ENCODE data around the gene EPB41. TPM values are rescaled to one million over a fixed set of nuclear protein-coding genes. Genes with fewer than 3 reads are reported as not detected.

EPB41 gene
- total RNA-seq, 1 experiment from 2014 or later: 14.5 TPM

GRCh38 chr1:28890435-28890834 is 23.9 kb upstream of the EPB41 start:
- no peak for DNase-seq (ENCODE audit: low read depth)

GRCh38 chr1:28890836-28891235 is 23.5 kb upstream of the EPB41 start:
- no peak for DNase-seq (ENCODE audit: low read depth)

DNA sequence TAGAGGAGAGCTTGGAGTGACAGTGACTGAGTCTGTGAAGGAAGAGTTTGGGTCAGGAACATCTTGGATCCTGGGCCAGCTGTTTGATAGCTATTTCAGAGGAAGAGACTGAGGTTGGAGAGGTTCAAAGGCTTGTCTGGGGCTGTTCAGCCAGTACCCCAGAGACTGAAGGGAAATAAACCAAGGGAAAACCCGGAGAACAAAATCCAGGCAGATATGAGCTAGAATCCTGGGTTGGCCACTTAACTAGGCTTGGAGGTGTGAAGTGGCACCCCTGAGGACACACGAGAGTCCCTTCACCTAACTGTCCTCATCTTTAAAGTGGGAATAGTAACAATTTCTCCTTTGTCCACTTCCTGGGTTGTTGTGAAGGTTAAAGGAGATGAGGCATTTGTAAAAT is 23.1 kb upstream of the EPB41 start:
- no peak for DNase-seq (ENCODE audit: low read depth)

DNA sequence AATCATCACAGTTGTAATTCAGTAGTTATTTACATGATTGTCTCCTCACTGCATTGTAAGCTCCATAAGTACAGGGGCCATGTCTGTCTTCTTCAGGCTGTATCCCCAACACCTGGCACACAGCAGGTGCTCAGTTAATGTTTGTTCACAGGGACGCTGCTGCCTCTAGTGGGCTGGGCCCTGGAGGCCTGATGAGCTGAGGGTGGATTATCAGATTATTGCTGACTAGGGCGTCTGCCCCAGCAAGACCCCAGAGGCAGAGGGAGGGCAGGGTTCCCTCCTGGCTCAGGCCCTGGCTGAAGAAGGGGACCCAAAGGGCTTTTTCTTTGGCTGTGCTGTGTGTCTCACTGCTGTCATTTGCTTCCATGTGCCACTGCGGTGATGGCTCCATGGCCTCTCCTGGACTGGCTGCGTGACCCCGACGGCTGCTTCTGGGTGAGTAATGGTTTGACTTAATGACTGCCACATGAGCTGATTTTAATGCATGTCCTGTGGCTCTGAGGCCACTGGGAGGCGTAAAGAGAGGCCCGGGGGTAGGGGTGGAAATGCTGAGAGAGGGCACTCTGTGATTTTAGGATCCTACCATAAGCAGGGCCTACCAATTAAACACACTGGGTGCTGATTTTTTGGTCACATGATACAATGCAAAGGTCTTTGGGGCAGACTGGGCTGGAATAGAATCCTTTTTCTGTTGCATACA is 20.8 kb upstream of the EPB41 start:
- no peak for DNase-seq (ENCODE audit: low read depth)

- DNase-seq (ENCODE audit: low read depth): no peak
Measured at GRCh38 chr1:28894785-28895184, 19.6 kb upstream of the EPB41 start.

GRCh38 chr1:28895896-28896608 is 18.3 kb upstream of the EPB41 start:
- no peak for DNase-seq (ENCODE audit: low read depth)

- DNase-seq (ENCODE audit: low read depth): no peak
Measured at GRCh38 chr1:28896609-28896986, 17.8 kb upstream of the EPB41 start.

DNA sequence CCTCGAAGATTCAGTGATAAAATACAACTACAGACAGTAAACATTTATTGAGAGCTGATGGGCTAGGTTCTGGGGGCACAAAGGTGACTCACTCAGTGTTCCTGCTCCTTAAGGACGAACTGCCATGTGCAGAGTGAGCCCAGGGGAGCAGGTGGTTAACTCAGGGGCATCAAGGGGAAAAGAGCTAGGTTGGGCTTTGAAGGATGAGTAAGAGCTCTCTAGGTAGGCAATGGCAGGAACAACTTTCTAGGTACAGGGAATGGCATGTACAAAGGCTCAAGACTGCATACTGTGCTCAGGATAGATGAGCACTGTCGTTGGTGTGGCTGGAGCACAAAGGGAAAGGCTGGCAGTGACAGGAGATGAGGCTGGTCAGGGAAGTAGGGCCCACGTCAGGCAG is 16.6 kb upstream of the EPB41 start:
- no peak for DNase-seq (ENCODE audit: low read depth)

DNA sequence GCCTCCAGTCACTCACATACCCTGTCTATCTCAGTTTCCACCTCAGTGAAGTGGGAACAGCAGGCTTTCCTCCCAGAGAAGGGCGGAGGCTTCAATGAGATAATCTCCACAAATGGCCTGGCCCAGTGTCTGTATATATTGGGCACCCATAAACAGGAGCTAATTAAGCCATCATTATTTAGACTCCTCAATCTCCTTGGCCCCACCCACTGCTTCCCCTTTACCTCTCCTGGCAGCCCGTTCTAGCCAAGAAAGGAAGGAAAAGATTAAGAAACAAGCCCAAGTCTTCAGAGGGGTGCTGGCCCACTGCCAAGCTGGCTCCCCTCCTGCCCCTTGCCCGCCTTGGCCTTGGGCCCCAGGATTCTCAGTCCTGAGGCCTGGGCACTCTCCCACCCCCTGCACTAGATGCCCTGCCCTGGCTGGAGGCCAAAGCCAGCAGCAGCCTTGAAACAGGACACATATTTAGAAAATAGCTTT is 15.9 kb upstream of the EPB41 start:
- no peak for DNase-seq (ENCODE audit: low read depth)

DNA sequence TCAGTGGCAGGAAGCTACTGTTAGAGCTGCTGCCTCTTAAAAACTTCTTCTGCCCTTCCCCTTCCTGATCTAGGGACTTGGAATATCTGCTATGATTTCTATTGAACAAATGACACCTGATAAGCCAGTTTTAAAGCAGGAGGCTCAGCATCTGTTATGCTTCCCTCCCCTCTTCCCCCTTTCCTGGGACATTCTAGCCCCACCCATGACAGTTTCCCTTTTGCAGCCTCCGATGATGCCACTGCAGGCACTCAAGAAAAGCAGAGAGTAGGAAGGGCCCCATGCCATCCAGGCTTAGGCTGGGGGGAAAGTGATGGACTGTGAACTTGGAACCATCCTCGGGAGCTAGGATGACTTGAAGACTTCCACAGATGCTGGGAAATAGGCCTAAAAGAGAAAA is 15.1 kb upstream of the EPB41 start:
- DNase-seq (ENCODE audit: low read depth): no peak

GRCh38 chr1:28900562-28900961 is 13.8 kb upstream of the EPB41 start:
- no peak for DNase-seq (ENCODE audit: low read depth)

DNA sequence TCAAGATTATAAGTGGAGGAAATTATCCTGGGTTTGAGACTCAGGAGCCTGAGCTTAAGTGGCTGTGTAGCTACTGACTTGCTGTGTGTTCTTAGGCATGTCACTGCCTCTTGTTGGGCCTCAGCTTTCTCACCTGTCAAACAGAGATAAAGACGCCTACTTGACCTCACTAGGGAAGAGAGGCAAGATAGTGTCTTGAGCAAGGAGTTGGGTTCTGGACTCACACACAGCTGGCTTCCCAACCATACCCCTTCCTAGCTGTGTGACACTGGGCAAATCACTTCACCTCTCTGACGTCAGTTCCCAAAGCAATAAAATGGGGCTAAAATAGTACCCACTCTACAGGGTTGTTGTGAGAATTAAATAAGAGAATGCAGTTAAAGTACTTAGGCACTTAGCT is 11.6 kb upstream of the EPB41 start:
- no peak for DNase-seq (ENCODE audit: low read depth)

DNA sequence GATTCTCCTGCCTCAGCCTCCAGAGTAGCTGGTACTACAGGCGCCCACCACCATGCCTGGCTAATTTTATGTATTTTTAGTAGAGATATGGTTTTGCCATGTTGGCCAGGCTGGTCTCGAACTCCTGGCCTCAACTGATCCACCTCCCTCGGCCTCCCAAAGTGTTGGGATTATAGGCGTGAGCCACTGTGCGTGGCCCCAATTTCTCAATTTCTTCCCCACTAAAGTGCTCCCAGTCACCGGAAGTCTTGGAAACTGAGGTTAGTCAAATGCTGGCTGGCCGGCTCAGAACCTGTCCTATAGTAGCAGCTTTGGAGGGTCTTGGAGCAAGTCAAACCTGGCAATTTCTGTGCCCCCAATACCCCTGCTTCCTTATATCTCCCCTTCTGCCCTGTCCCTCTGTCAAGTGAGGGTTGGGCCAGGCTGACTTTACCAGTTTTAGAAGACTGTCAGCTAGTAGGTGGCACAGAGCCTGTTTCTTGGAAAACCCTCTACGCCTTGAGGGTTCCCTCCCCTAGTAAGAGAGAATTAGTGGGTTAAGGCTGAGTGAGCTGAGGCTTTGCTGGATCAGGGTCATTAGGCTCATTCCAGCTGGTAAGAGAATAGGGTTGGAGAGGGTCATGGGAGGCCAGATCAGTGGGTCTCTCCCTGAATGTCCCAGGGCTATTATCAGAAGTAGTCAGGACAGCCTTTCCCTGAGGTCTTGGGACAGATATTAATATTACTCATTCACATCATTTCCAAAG is 8.3 kb upstream of the EPB41 start:
- DNase-seq (ENCODE audit: low read depth): no peak

DNA sequence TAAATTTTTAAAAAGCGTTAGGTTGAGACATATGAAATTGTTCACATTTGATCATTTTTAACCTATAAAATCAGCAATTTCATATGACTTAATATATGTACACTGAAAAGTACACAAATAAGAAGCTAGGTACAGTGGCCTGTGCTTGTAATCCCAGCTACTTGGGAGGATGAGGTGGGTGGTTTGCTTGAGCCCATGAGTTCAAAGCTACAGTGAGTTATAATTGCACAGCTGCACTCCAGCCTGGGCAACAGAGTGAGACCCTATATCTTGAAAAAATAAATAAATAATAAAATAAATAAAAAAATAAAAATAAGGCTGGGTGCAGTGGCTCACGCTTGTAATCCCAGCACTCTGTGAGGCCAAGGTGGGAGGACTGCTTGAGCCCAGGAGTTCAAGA is 5.2 kb upstream of the EPB41 start:
- no peak for DNase-seq (ENCODE audit: low read depth)

GRCh38 chr1:28910379-28911115 is 3.8 kb upstream of the EPB41 start:
- no peak for DNase-seq (ENCODE audit: low read depth)

GRCh38 chr1:28913786-28914227 is 562 bp upstream of the EPB41 start:
- no peak for DNase-seq (ENCODE audit: low read depth)

- peak; percentile 46 for DNase-seq (ENCODE audit: low read depth)
Measured at GRCh38 chr1:28915031-28915895, 894 bp downstream of the EPB41 start.

DNA sequence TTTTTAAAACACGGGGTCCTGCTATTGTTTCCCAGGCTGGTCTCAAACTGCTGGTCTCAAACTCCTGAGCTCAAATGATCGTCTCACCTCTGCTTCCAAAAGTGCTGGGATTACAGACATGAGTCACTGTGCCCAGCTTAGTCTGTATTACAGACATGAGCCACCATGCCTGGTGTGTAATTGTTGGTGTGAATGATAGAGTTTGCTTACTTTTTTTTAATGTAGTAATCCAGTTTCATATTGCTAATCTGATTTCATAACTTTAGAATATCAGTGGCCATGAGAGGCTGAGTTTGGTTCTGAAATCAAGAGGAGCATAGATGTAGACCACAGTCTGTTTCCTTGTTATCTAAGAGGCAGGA is 3.4 kb downstream of the EPB41 start:
- DNase-seq (ENCODE audit: low read depth): no peak

DNA sequence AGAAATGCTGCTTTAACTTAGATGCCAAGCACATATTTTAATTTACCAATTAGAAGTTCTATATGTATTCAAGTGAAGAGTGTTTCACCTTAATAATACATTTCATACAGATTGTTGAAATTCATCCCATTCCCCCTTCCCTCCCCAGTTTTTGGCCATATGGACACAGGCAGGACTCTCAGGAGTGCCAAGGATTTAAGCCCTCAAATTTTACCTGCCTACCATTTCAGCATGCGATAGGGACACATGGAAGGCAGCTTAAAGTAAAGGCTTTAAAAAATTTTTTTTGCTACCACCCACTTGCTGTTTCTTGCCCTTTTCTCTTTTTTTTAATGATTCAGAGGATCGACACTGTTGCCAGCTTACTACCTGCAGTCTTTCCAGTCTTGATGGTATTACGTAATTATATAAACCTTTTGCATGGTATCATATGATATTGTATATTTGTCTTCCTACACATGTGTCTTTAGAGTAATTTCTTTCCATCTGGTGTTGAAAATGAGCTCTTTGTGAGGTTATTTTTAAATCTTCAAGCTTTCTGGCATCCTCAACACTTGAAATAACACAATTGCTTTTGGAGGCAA is 7.0 kb downstream of the EPB41 start:
- no peak for DNase-seq (ENCODE audit: low read depth)

GRCh38 chr1:28925350-28925891 is 11.1 kb downstream of the EPB41 start:
- no peak for DNase-seq (ENCODE audit: low read depth)
